Sigmoid colon (tissue), 7 donors: ENCODE data around the gene PDE4D. TPM values are rescaled to one million over a fixed set of nuclear protein-coding genes. Genes with fewer than 3 reads are reported as not detected.
"Not testable (repeated sequence)": the region's sequence is repeated elsewhere in the genome, so short reads cannot be mapped to it uniquely, and the experiment has no call there.

ENCODE experiments used
- DNase-seq: peaks from one replicate; pipeline ENCODE4 v3.0.0-alpha.2; 2019
- H3K27ac ChIP-seq, 4 donors: fragments of 200-600 bp; sonication (generic); one replicate each; pipeline ENCODE4 v1.5.1; 2016 to 2019; ENCODE audit warnings: mild to moderate bottlenecking in 1 of 4
- H3K27me3 ChIP-seq, 3 donors: fragments of 200-600 bp; sonication (generic); one replicate each; pipeline ENCODE4 v1.5.1; 2019; ENCODE audit warnings: mild to moderate bottlenecking in 1 of 3
- H3K36me3 ChIP-seq, 4 donors: fragments of 200-600 bp; sonication (generic); one replicate each; pipeline ENCODE4 v1.5.1; 2016 to 2019
- H3K4me1 ChIP-seq, 4 donors: fragments of 200-600 bp; sonication (generic); one replicate each; pipeline ENCODE4 v1.5.1; 2017 to 2019
- H3K4me3 ChIP-seq, 4 donors: fragments of 200-600 bp; sonication (generic); one replicate each; pipeline ENCODE4 v1.5.1; 2017 to 2019; ENCODE audit warnings: mild to moderate bottlenecking in 2 of 4, moderate library complexity in 1 of 4
- H3K9me3 ChIP-seq, 4 donors: fragments of 200-600 bp in 3 of 4; sonication (generic) in 3 of 4; one replicate each; pipeline versions ENCODE4 v1.5.1 to v1.6.1; 2013 to 2019
- EP300 ChIP-seq, 4 donors: sonication (generic); formaldehyde crosslinking; IDR thresholded peaks; one replicate each; pipeline ENCODE4 v1.6.1; 2017; ENCODE audit warnings: antibody characterized with exemption in 4 of 4
- POLR2A ChIP-seq, 2 donors: fragments of 450-650 bp; IDR thresholded peaks; one replicate each; pipeline ENCODE4 v1.6.1; 2016; ENCODE audit warnings: antibody characterized with exemption in 2 of 2, mild to moderate bottlenecking in 2 of 2, moderate library complexity in 2 of 2
- POLR2AphosphoS5 ChIP-seq, 4 donors: sonication (generic); formaldehyde crosslinking; IDR thresholded peaks; one replicate each; pipeline ENCODE4 v1.6.1; 2017; ENCODE audit warnings: antibody characterized with exemption in 4 of 4
- WGBS, 2 donors: extraction: QIAGEN DNeasy Blood & Tissue Kit; methylation state at CpG; one replicate each; pipeline ENCODE4 v1.1.7; 2013; 5-methylcytosine and 5-hydroxymethylcytosine counted together
- intact Hi-C: fragments of 100-400 bp; cut with DNase I; formaldehyde crosslinking; loops from one replicate; pipeline ENCODE4 v1.15.1; 2023
- polyA plus RNA-seq, 3 donors: library from polyadenylated mRNA; stranded (reverse); fragments of 200-250 nt; gene quantifications; one replicate each; pipeline ENCODE4 v1.2.3, GENCODE V29; 2013
- total RNA-seq, 4 donors: library from RNA; depleted of rRNA; stranded (reverse); fragments of >200 nt; gene quantifications; one replicate each; pipeline ENCODE4 v1.1.0, GENCODE V29; 2016
- TF ChIP-seq, protein P1 (sequence below), 4 experiments: fragments of 450-650 bp in 3 of 4; fragments of 200-600 bp in 1 of 4; IDR thresholded peaks; one replicate each; pipeline ENCODE4 v1.5.1; 2016 to 2019; ENCODE audit warnings: antibody characterized with exemption in 4 of 4, mild to moderate bottlenecking in 3 of 4, moderate library complexity in 2 of 4
- donor health status: healthy with polysubstance abuse.
- donor health status: Bipolar disorder and iron deficiency.
- donor health status: healthy.

Gene PDE4D
- total and polyA plus RNA-seq, 7 donors = 6.0 to 289 (median 169) TPM

DNA sequence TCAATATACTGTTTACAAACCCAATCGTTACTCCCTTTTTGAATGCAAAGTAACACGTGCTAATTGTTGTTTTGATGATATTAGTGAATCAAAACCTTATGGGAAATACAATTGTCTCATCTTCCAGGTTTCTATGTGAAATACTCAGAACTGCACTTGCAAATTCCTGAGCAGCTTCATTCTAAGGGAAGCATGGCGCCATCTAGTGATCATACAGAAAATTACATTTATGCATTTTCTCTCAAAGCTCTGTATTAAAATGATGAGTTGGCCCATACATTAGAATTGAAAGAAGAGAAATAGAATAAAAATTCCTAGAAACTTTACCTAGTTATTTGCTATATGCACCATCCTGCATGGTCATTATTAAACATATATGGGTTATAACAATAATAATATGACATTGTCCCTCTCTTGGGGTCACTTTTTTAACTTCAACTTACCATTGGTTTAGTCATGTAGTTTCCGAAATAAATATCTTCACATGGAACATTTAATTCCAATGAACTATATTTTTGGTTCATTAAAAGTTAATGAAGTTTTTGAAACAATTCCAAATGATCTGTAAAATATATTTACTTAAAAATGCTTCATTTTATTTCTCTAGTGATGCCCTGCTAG lies 220.0 kb downstream of the PDE4D start:
- WGBS, 2 donors = 26% methylated on average over 4 of the region's 4 CpGs
- intact Hi-C loops = loop anchor here (1.0 to 10.0 kb wide), 4 partner anchors 171 to 779 kb away; no protein-coding TSS in a partner anchor
- no peak for DNase-seq
- Histone ChIP-seq H3K9me3 (no peaks in the 10 kb centered on the region), H3K4me3 (no peak overlapping the region), H3K36me3 (no peaks in the 10 kb centered on the region), H3K4me1 (peaks cover 0 to 26% (median 11%) of the 10 kb centered on the region in 4 donors), H3K27me3 (no peaks in the 10 kb centered on the region), H3K27ac (no peak overlapping the region)
- TF ChIP-seq, protein P1, sequence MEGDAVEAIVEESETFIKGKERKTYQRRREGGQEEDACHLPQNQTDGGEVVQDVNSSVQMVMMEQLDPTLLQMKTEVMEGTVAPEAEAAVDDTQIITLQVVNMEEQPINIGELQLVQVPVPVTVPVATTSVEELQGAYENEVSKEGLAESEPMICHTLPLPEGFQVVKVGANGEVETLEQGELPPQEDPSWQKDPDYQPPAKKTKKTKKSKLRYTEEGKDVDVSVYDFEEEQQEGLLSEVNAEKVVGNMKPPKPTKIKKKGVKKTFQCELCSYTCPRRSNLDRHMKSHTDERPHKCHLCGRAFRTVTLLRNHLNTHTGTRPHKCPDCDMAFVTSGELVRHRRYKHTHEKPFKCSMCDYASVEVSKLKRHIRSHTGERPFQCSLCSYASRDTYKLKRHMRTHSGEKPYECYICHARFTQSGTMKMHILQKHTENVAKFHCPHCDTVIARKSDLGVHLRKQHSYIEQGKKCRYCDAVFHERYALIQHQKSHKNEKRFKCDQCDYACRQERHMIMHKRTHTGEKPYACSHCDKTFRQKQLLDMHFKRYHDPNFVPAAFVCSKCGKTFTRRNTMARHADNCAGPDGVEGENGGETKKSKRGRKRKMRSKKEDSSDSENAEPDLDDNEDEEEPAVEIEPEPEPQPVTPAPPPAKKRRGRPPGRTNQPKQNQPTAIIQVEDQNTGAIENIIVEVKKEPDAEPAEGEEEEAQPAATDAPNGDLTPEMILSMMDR (IDR thresholded peaks at IDR 0.05) = peak; percentile 56 to 81 (median 74)
- TF ChIP-seq POLR2A (IDR thresholded peaks at IDR 0.05) = no peak

DNA sequence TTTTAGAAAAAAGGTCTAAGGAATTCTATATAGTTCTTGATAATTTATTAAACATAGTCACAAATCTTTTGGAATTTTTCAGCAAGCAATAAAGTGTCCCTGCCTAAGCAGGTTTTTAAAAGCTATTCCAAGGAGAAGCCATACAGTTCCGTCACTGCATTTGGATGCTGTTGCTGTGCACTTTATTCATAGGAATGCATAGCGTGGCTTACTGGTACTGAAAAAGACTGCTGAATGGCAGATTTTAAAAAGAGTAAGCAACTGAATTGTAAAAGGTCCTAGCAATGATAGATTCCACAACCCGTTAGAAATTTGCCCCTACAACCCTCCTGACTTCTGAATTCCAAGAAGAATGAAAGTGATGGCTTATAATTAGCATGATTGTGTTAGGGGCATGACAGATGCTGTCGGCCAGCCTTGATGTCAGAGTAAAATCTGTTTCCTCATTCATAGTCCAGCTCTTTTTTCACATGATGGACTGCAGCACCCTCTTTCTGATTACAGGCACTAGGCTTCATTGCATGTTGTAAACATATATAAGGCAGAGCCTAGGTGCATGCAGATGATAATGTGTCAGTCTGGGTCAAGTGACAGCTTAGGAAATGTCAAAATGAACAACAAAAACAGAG lies 227.0 kb downstream of the PDE4D start:
- H3K4me1 ChIP-seq = peaks cover 0 to 41% (median 29%) of the 10 kb centered on the region in 4 donors
- no peak for DNase-seq
- no peak overlapping the region for H3K4me3 ChIP-seq
- no peaks in the 10 kb centered on the region for H3K9me3 ChIP-seq
- TF ChIP-seq EP300 (IDR thresholded peaks at IDR 0.05) = no peak
- TF ChIP-seq, protein P1 (IDR thresholded peaks at IDR 0.05) = no peak
- no peak for TF ChIP-seq POLR2AphosphoS5 (IDR thresholded peaks at IDR 0.05)
- no peak for TF ChIP-seq POLR2A (IDR thresholded peaks at IDR 0.05)
- no peak overlapping the region for H3K27ac ChIP-seq
- no peaks in the 10 kb centered on the region for H3K36me3 ChIP-seq
- intact Hi-C loops = no loop called here
- 52 to 73% methylated on average over 4 of the region's 4 CpGs for WGBS, 2 donors
- no peaks in the 10 kb centered on the region for H3K27me3 ChIP-seq

GRCh38 chr5:59665832-59666203 lies 227.7 kb downstream of the PDE4D start:
- H3K9me3 ChIP-seq, H3K27me3 ChIP-seq, intact Hi-C loops, H3K27ac ChIP-seq, DNase-seq, H3K36me3 ChIP-seq, H3K4me3 ChIP-seq: not testable (repeated sequence)
- WGBS, 2 donors = 91 to 93% methylated on average over 7 of the region's 7 CpGs
- peaks cover 0 to 49% (median 35%) of the 10 kb centered on the region in 4 donors for H3K4me1 ChIP-seq

DNA sequence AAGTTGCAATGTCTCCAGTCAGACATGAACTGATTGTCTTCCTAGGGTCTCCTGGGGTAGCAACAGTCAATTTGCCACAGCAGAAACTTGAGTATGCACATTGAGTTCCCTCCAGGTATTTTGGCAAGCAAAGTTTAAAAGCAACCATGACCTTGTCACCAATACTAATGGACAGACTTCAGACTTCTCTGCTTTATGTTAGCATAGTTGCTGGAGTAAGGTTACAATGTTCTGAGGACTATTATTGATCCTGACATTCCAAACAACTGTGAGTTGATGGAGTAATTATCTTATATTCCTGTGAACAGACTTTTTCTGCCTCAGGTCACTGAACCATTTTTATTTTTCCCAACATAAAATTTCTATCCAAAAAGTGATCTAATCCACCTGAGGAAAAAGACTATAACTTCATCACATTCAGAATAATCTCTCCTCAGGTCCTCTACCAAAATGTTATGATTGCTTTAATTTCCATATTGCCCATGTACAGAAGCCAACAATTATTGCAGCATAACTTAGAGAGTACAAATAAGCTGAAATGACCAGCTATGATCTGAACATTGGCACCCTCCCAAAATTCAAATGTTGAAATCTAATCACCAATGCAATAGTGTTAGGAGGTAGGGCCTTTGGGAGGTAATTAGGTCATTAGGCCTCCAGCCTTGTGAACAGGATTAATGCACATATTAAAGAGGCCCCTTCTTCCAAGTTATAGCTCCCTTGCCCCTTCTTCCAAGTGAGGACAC lies 228.3 kb downstream of the PDE4D start:
- Histone ChIP-seq H3K27ac (no peak overlapping the region), H3K27me3 (no peaks in the 10 kb centered on the region), H3K4me3 (no peak overlapping the region), H3K36me3 (no peaks in the 10 kb centered on the region), H3K9me3 (no peaks in the 10 kb centered on the region), H3K4me1 (peaks cover 0 to 54% (median 38%) of the 10 kb centered on the region in 4 donors)
- DNase-seq = no peak
- no peak for TF ChIP-seq POLR2A (IDR thresholded peaks at IDR 0.05)
- TF ChIP-seq, protein P1 (IDR thresholded peaks at IDR 0.05) = no peak
- no peak for TF ChIP-seq POLR2AphosphoS5 (IDR thresholded peaks at IDR 0.05)
- TF ChIP-seq EP300 (IDR thresholded peaks at IDR 0.05) = no peak
- intact Hi-C loops = no loop called here

DNA sequence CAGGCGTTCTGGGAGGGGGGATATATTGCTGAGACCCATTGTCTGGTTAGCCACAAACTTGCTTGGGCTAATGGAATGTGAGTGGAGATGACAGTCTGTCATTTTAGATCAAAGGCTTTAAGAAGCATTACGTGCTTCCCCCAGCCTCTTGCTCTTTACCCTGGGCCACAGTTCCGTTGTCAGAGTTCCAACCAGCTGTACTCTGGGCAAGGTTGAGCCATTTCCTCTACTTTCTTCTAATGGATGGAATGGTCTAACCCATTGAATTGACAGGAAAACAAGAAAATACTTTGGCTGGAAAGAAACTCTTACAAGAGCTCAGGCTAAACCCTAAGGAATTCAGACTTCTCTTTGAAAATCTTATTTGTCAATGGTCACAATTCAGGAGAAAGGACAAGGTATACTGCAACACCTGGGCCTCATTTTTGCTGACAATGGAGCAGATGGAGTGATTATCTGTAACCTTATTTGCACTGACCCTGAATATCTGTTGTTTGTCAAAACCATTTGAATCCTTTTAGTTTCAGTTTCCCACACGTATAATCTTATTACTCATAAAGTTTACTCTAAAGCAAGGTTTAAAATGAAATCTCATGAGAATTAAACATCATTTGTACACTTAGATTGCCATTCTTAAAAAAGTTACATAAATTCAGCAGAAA lies 231.4 kb downstream of the PDE4D start:
- Histone ChIP-seq H3K4me1 (peaks cover 0 to 66% (median 46%) of the 10 kb centered on the region in 4 donors), H3K27ac (peak overlapping the region in 3 of 4 donors; percentile 28 to 37 (median 36)), H3K36me3 (no peaks in the 10 kb centered on the region), H3K27me3 (no peaks in the 10 kb centered on the region), H3K9me3 (no peaks in the 10 kb centered on the region), H3K4me3 (peak overlapping the region in 1 of 4 donors; percentile 22)
- no peak for TF ChIP-seq POLR2A (IDR thresholded peaks at IDR 0.05)
- TF ChIP-seq, protein P1 (IDR thresholded peaks at IDR 0.05) = no peak
- intact Hi-C loops = no loop called here
- WGBS, 2 donors = 36 to 41% methylated on average over 4 of the region's 4 CpGs
- no peak for DNase-seq
